Measurements from ENCODE around the gene NFATC1.

- TF ChIP-seq, protein P1, sequence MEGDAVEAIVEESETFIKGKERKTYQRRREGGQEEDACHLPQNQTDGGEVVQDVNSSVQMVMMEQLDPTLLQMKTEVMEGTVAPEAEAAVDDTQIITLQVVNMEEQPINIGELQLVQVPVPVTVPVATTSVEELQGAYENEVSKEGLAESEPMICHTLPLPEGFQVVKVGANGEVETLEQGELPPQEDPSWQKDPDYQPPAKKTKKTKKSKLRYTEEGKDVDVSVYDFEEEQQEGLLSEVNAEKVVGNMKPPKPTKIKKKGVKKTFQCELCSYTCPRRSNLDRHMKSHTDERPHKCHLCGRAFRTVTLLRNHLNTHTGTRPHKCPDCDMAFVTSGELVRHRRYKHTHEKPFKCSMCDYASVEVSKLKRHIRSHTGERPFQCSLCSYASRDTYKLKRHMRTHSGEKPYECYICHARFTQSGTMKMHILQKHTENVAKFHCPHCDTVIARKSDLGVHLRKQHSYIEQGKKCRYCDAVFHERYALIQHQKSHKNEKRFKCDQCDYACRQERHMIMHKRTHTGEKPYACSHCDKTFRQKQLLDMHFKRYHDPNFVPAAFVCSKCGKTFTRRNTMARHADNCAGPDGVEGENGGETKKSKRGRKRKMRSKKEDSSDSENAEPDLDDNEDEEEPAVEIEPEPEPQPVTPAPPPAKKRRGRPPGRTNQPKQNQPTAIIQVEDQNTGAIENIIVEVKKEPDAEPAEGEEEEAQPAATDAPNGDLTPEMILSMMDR (IDR thresholded peaks at IDR 0.05), result no peak
- TF ChIP-seq POLR2A (IDR thresholded peaks at IDR 0.05) (no peak), POLR2AphosphoS5 (IDR thresholded peaks at IDR 0.05; ENCODE audit: insufficient read depth in 1 of 2, low read depth in 1 of 2) (no peak)
Observed at GRCh38 chr18:79423211-79424007, 27.7 kb downstream of the NFATC1 start.

All from vagina (tissue), 2 donors.